Transverse colon (tissue), 3 donors: ENCODE data around the gene RXFP2.

Source experiments
- CTCF ChIP-seq, 5 experiments: fragments of 200-600 bp in 3 of 5; fragments of 450-650 bp in 2 of 5; sonication (generic) in 3 of 5; IDR thresholded peaks; 1 replicate in 2 of 5; 2 replicates in 3 of 5; pipeline ENCODE4 v1.5.1; 2016 to 2017; ENCODE audit warnings: antibody characterized with exemption in 5 of 5, inconsistent platforms in 3 of 5, mild to moderate bottlenecking in 2 of 5, moderate library complexity in 1 of 5
- EP300 ChIP-seq: sonication (generic); formaldehyde crosslinking; IDR thresholded peaks from one replicate; pipeline ENCODE4 v1.6.1; 2017; ENCODE audit warnings: antibody characterized with exemption, low read depth
- POLR2A ChIP-seq: fragments of 450-650 bp; IDR thresholded peaks from one replicate; pipeline ENCODE4 v1.6.1; 2016; ENCODE audit warnings: antibody characterized with exemption, mild to moderate bottlenecking, moderate library complexity

- no peak for TF ChIP-seq POLR2A
- no peak for TF ChIP-seq CTCF (IDR thresholded peaks at IDR 0.05)
- TF ChIP-seq EP300 = no peak
Measured at GRCh38 chr13:31775686-31776085, 36.4 kb downstream of the RXFP2 start.
